Skeletal muscle satellite cell (primary cell): ENCODE data around the gene CHRM2.

Source experiments
- H3K27me3 ChIP-seq: 2 replicates; pipeline ENCODE4 v1.7.0; 2013; ENCODE audit warnings: low read length; ENCODE audit not compliant: control insufficient read depth, insufficient read depth
- H3K36me3 ChIP-seq: 2 replicates; pipeline ENCODE4 v1.7.0; 2013; ENCODE audit warnings: mild to moderate bottlenecking, control low read depth, low read length; ENCODE audit not compliant: insufficient read depth
- H3K4me1 ChIP-seq: 2 replicates; pipeline ENCODE4 v1.7.0; 2013; ENCODE audit warnings: low read length; ENCODE audit not compliant: control insufficient read depth, insufficient read depth
- H3K4me2 ChIP-seq: 2 replicates; pipeline ENCODE4 v1.7.0; 2013; ENCODE audit warnings: mild to moderate bottlenecking, low read length
- H3K4me3 ChIP-seq: 2 replicates; pipeline ENCODE4 v1.7.0; 2013; ENCODE audit warnings: low read length
- H3K9ac ChIP-seq: 2 replicates; pipeline ENCODE4 v1.7.0; 2013; ENCODE audit warnings: mild to moderate bottlenecking, low read depth, low read length, moderate library complexity
- H3K9me3 ChIP-seq: replicated peaks from 2 replicates; pipeline ENCODE4 v1.7.0; 2013; ENCODE audit warnings: mild to moderate bottlenecking, control low read depth, low read length

The CHRM2 gene

DNA sequence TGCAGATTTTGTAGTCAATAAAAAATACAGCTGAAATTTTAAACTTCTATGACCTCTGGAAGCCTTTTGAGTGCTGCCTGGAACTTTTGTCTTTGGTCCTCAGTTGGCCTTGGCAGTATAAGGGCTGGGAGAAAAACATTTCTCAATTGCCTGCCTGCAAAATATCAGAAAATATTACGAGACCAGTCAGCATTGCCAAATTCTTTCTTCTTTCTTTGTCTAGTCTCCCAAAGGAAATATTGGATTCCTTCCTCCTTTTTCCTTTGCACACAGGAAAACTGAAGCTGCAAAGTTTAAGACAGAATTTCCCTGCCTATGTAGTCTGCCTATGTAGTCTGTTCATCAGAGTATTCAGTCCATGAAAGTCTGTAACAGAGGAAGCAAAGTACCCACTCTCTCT lies 95.9 kb downstream of the CHRM2 start:
- Histone ChIP-seq H3K4me1 (no peaks in the 10 kb centered on the region), H3K36me3 (no peaks in the 10 kb centered on the region), H3K27me3 (no peaks in the 10 kb centered on the region), H3K4me3 (no peak overlapping the region), H3K4me2 (no peak overlapping the region), H3K9me3 (no peaks in the 10 kb centered on the region), H3K9ac (no peak overlapping the region)

DNA sequence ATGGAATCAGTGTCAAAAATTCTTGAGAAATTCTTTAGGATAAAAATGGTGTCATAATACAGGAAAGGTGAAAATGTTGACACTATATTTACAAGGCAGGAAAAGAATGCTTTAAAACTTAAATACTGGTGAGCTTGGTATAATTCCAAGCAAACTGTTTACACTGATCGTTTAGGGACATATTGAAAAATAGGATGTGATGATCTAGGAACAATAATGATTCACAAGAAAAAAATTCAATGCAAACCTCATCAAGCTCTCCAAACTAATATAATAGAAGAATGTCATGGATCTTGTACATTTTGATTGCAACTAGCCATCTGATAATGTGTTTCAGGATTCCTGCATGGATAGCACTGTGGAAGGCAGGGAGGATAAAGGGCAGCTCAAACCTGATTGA lies 98.4 kb downstream of the CHRM2 start:
- H3K27me3 ChIP-seq = no peaks in the 10 kb centered on the region
- H3K9ac ChIP-seq = no peak overlapping the region
- H3K4me2 ChIP-seq = no peak overlapping the region
- no peaks in the 10 kb centered on the region for H3K9me3 ChIP-seq
- no peaks in the 10 kb centered on the region for H3K4me1 ChIP-seq
- no peaks in the 10 kb centered on the region for H3K36me3 ChIP-seq
- H3K4me3 ChIP-seq = no peak overlapping the region

DNA sequence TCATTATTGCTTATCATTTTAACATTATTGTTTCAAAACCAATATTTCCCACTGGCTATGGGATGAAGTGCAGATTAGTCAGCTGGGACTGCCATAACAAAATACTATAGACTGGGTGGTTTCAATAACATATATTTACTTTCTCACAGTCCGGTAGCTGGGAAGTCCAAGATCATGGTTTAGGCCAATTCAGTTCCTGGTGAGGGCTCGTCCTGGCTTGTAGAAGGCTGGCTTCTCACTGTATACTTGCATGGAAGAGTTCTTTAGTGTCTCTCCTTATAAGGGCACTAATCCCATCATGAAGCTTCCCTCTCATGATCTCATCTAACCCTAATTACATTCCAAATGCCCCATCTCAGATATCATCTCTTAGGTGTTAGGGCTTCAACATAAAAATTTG lies 101.3 kb downstream of the CHRM2 start:
- Histone ChIP-seq H3K27me3 (no peaks in the 10 kb centered on the region), H3K4me3 (no peak overlapping the region), H3K9ac (no peak overlapping the region), H3K4me2 (no peak overlapping the region), H3K4me1 (no peaks in the 10 kb centered on the region), H3K9me3 (no peaks in the 10 kb centered on the region), H3K36me3 (no peaks in the 10 kb centered on the region)

DNA sequence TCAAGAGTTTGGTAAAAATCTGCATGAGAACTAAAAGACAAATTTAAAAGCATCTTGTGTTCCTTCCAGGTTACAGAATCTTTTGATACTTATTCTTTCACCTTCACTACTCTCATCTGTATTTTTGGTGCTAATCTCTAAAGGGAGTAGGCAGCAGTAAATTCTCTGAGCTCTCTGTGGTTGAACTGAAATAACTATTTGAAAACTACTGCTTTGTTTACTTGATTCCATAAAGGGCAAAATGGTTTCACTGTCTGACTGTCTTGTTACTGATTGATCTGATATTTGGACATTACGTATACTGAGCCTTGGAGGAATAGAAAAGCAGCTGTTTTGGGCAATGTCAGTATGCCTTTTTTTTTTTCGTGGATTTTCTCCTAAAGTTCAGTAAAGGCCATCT lies 103.3 kb downstream of the CHRM2 start:
- no peaks in the 10 kb centered on the region for H3K9me3 ChIP-seq
- H3K4me1 ChIP-seq = no peaks in the 10 kb centered on the region
- H3K4me3 ChIP-seq = no peak overlapping the region

DNA sequence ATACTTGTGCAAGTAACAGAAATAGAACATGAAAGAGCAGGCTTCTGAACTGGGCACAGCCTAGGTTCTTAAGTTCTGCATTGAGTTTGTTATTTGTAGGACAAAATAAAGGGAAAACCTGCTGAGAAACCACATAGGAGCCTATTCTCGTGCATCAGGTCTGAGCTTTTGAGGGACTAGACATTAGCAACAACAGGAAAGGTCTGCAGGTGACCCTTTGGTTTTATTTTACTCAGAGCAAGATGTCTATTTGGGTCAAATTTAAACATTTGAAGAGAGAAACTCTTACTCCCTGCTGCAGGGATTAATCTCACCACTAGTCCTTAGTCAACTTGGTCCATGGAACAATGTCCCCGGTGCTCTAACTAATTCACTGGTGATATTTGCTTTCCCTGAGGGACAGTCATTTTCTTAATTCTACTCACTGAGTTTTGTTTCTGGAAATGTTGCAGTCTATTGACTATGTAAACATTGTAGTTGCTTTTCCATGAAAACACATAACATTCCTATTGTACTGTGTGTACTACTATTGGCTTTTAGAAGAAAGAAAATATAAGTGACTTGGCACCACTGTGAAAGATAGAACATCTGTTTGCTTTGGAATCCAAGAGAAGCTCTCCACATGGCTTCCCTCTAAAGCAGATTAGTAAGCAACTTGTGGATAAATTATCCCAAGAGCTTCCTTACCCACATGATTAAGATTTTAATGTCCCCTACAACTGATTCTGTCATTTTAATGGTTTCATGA lies 108.2 kb downstream of the CHRM2 start:
- H3K4me2 ChIP-seq = no peak overlapping the region
- no peak overlapping the region for H3K9ac ChIP-seq
- H3K4me3 ChIP-seq = no peak overlapping the region
- no peaks in the 10 kb centered on the region for H3K36me3 ChIP-seq
- no peaks in the 10 kb centered on the region for H3K27me3 ChIP-seq
- H3K9me3 ChIP-seq = no peaks in the 10 kb centered on the region
- H3K4me1 ChIP-seq = no peaks in the 10 kb centered on the region

More for the DNA sequence above, 103.3 kb downstream of the CHRM2 start:
- Histone ChIP-seq H3K9ac (no peak overlapping the region), H3K4me2 (no peak overlapping the region), H3K27me3 (no peaks in the 10 kb centered on the region), H3K36me3 (no peaks in the 10 kb centered on the region)

DNA sequence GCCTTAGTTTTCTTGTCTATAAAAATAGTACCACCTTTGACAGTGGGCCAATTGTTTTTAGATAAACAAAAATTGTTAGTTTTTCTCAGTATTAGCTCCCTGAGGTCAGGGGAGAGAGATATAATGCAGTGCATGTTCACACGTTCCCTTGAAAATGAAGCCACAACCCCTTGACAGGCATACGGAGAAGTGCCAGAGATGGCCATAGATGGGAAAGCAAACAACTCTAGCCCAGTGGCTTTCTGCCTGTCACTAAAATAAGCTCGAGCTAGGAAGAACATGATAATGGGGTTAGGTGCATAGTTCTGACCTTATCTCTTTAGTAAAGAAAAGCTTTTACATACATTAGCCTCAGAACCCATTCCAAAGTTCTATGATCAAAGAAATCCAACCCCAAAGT lies 124.9 kb downstream of the CHRM2 start:
- Histone ChIP-seq H3K9me3 (no peaks in the 10 kb centered on the region), H3K4me3 (no peak overlapping the region), H3K27me3 (no peaks in the 10 kb centered on the region), H3K4me2 (no peak overlapping the region), H3K9ac (no peak overlapping the region), H3K4me1 (peaks cover 4% of the 10 kb centered on the region), H3K36me3 (no peaks in the 10 kb centered on the region)

DNA sequence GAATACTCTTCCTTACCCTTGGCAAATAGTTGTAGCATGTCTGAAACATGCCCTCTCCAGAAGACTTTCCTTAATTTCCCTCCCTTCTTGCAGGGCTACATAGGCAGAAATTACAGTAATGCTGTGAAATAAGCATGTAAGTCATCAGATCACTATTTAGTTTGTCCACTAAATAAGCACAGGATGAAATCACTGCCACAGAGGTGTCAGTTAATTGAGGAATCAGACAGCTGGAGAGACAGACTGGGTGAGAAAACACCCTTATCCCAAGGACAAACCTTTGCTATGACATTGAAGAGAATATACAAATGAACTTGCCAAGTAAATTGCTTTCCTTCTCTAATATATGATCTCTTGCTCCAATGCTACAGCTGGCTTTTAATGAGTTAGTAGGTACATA lies 129.3 kb downstream of the CHRM2 start:
- no peaks in the 10 kb centered on the region for H3K9me3 ChIP-seq
- H3K4me1 ChIP-seq = peaks cover 16% of the 10 kb centered on the region
- H3K4me2 ChIP-seq = no peak overlapping the region
- no peaks in the 10 kb centered on the region for H3K36me3 ChIP-seq
- no peak overlapping the region for H3K9ac ChIP-seq
- no peak overlapping the region for H3K4me3 ChIP-seq
- H3K27me3 ChIP-seq = no peaks in the 10 kb centered on the region

DNA sequence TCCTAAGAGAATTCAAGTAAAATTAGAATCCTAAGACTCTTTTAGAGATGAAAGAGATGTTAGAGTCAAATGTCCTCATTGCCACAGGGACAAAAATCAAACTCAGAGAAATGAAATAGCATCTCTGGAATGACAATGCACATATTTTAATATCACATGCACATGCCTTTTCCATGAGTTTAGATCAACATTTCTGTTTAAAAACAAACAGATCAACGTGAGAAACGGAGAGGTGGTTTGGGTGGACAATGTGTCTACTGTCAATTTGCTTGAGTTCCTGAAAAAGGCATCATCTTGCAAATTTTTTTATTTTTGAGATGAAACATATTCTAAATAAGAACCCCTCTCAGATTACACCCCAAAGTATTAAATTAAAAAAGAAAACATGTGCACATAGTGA lies 130.0 kb downstream of the CHRM2 start:
- Histone ChIP-seq H3K9me3 (no peaks in the 10 kb centered on the region), H3K4me2 (no peak overlapping the region), H3K36me3 (no peaks in the 10 kb centered on the region), H3K27me3 (no peaks in the 10 kb centered on the region), H3K4me3 (no peak overlapping the region), H3K4me1 (peaks cover 16% of the 10 kb centered on the region), H3K9ac (no peak overlapping the region)

DNA sequence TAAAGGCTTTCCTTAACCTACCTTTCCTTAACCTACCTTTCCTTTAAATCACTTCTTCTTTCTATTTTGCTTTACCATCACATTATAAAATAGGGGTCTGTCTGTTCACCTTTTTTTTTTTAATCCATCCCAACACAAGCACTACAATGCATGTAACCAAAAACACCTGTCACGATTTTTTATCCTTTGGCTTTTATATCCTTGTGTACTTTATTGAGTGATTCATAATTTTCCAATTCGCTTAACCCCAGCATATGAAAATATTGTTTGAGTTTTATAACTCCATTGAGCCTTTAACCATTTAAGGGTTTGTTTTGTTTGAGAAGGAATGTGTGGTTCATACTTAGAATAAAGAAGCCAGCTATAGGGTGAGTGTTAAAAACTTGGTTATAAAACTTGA lies 132.2 kb downstream of the CHRM2 start:
- no peak overlapping the region for H3K4me3 ChIP-seq

DNA sequence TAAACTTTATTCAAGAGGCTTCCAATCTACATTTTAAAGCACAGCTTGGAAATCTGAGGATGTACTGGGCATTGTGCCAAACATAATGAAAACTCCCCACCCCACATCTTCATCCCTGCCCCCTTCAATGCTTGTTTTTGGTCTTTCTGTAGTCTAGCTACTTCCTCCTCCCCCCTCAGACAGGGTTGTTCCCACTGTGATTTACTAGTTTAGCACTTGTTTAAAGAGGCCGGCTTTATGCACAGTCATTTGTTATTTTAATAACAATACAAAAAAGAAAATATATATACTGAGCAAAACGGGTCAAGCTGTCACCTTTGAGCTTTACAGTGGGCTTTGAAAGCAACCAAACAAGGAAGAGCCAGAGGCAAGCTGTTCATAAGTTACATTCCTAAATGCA lies 132.6 kb downstream of the CHRM2 start:
- H3K4me2 ChIP-seq = no peak overlapping the region
- no peaks in the 10 kb centered on the region for H3K9me3 ChIP-seq
- H3K9ac ChIP-seq = no peak overlapping the region
- H3K27me3 ChIP-seq = no peaks in the 10 kb centered on the region
- peaks cover 16% of the 10 kb centered on the region for H3K4me1 ChIP-seq
- H3K36me3 ChIP-seq = no peaks in the 10 kb centered on the region
- H3K4me3 ChIP-seq = no peak overlapping the region

More for the DNA sequence above, 132.2 kb downstream of the CHRM2 start:
- Histone ChIP-seq H3K4me2 (no peak overlapping the region), H3K4me1 (peaks cover 16% of the 10 kb centered on the region), H3K36me3 (no peaks in the 10 kb centered on the region), H3K27me3 (no peaks in the 10 kb centered on the region), H3K9ac (no peak overlapping the region), H3K9me3 (no peaks in the 10 kb centered on the region)

DNA sequence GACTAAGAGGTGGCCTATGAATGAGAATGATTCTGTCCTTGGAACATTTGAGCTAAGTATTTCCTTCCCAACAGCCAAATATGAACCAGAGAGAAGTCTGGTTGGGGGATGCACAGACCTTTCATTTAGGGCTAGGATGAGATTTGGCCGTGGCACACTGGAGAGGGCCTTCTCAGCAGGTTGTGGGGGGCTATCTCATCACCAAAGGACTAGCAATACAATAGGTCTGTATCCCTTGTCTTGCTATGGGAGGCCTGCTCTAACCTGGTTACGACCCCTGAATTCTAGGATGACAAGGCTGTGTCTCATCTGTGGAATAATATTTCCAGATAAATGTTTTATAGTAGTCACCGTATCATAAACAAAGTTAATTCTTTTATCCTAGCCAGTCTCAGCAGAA lies 133.0 kb downstream of the CHRM2 start:
- H3K4me1 ChIP-seq = peaks cover 16% of the 10 kb centered on the region
- no peaks in the 10 kb centered on the region for H3K27me3 ChIP-seq
- no peaks in the 10 kb centered on the region for H3K36me3 ChIP-seq
- H3K9me3 ChIP-seq = no peaks in the 10 kb centered on the region
- no peak overlapping the region for H3K4me3 ChIP-seq
- H3K9ac ChIP-seq = no peak overlapping the region
- H3K4me2 ChIP-seq = no peak overlapping the region

DNA sequence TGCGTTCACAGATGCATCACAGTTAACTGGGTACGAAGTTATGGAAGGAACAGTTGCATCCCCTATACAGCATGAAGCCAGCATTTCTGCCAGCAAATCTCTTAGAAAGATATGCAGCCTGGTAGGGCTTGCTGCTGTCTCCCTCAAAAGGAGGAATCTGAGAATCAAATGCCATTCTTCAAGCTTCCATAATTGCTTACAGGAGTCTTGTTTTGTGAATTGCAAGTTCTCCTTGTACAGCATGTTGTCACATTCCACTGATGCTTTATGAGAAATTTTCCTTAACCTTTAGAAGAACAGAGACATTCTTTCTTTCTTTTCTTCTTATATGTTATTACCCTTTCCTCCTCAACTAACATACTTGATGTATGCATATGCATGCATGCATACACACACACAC lies 134.6 kb downstream of the CHRM2 start:
- Histone ChIP-seq H3K36me3 (no peaks in the 10 kb centered on the region), H3K4me2 (no peak overlapping the region), H3K27me3 (no peaks in the 10 kb centered on the region), H3K4me1 (peaks cover 14% of the 10 kb centered on the region), H3K9me3 (no peaks in the 10 kb centered on the region), H3K9ac (no peak overlapping the region), H3K4me3 (no peak overlapping the region)
